ENCODE results near the gene ITGA11. TPM values are rescaled to one million over a fixed set of nuclear protein-coding genes. Genes with fewer than 3 reads are reported as not detected.

The ITGA11 gene
- total and polyA plus RNA-seq, 2 experiments from 2014 or later, result 0.03 to 0.40 TPM

DNA sequence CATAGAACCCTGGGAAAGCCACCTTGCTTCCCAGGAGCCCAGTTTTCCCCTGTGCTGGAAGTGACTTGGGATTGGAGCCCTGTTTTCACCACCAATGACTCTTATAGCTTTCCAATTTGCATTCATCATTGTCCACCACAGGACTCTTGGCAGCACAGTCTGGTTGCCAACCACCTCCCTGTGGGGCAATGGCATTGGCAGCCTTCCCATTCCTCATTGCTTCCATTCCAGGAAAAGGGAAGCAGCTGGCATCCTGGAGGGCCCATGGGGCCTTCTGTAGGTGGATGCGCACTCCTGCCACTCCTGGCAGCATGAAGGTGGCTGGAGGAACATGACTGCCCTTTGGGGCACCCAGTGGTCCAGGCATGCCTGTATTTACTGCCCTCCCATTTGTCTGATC lies 96.7 kb downstream of the ITGA11 start:
- H3F3A ChIP-seq (replicated peaks; ENCODE audit: low read depth), result no peaks in the 10 kb centered on the region
- H3K9me2 ChIP-seq (ENCODE audit: insufficient read depth), result no peaks in the 10 kb centered on the region
- peaks cover 11% of the 10 kb centered on the region for H3K4me1 ChIP-seq (ENCODE audit: insufficient read depth)
- no peak overlapping the region for H3K4me3 Mint-ChIP-seq
- ATAC-seq, result no peak
- peaks cover 17% of the 10 kb centered on the region for H3K4me1 Mint-ChIP-seq
- no peak overlapping the region for H2AFZ ChIP-seq
- TF ChIP-seq ZNF114 (CRISPR knock-in tag; IDR thresholded peaks at IDR 0.05) (no peak), ZNF331 (CRISPR knock-in tag; IDR thresholded peaks at IDR 0.05; ENCODE audit: low read depth) (no peak), EZH2 (IDR thresholded peaks at IDR 0.05; ENCODE audit: low read depth, unreplicated experiment) (no peak), STAT1 (IDR thresholded peaks at IDR 0.05; ENCODE audit: unreplicated experiment) (no peak), JUNB (IDR thresholded peaks at IDR 0.05; ENCODE audit: unreplicated experiment) (no peak), EZH2phosphoT487 (IDR thresholded peaks at IDR 0.05; ENCODE audit: unreplicated experiment) (no peak), NANOG (IDR thresholded peaks at IDR 0.05; ENCODE audit: borderline replicate concordance) (no peak), CREB1 (CRISPR knock-in tag; IDR thresholded peaks at IDR 0.05; ENCODE audit: low read depth) (no peak), POLR2AphosphoS5 (IDR thresholded peaks at IDR 0.05; ENCODE audit: low read depth) (no peak)
- TF ChIP-seq, protein P1, sequence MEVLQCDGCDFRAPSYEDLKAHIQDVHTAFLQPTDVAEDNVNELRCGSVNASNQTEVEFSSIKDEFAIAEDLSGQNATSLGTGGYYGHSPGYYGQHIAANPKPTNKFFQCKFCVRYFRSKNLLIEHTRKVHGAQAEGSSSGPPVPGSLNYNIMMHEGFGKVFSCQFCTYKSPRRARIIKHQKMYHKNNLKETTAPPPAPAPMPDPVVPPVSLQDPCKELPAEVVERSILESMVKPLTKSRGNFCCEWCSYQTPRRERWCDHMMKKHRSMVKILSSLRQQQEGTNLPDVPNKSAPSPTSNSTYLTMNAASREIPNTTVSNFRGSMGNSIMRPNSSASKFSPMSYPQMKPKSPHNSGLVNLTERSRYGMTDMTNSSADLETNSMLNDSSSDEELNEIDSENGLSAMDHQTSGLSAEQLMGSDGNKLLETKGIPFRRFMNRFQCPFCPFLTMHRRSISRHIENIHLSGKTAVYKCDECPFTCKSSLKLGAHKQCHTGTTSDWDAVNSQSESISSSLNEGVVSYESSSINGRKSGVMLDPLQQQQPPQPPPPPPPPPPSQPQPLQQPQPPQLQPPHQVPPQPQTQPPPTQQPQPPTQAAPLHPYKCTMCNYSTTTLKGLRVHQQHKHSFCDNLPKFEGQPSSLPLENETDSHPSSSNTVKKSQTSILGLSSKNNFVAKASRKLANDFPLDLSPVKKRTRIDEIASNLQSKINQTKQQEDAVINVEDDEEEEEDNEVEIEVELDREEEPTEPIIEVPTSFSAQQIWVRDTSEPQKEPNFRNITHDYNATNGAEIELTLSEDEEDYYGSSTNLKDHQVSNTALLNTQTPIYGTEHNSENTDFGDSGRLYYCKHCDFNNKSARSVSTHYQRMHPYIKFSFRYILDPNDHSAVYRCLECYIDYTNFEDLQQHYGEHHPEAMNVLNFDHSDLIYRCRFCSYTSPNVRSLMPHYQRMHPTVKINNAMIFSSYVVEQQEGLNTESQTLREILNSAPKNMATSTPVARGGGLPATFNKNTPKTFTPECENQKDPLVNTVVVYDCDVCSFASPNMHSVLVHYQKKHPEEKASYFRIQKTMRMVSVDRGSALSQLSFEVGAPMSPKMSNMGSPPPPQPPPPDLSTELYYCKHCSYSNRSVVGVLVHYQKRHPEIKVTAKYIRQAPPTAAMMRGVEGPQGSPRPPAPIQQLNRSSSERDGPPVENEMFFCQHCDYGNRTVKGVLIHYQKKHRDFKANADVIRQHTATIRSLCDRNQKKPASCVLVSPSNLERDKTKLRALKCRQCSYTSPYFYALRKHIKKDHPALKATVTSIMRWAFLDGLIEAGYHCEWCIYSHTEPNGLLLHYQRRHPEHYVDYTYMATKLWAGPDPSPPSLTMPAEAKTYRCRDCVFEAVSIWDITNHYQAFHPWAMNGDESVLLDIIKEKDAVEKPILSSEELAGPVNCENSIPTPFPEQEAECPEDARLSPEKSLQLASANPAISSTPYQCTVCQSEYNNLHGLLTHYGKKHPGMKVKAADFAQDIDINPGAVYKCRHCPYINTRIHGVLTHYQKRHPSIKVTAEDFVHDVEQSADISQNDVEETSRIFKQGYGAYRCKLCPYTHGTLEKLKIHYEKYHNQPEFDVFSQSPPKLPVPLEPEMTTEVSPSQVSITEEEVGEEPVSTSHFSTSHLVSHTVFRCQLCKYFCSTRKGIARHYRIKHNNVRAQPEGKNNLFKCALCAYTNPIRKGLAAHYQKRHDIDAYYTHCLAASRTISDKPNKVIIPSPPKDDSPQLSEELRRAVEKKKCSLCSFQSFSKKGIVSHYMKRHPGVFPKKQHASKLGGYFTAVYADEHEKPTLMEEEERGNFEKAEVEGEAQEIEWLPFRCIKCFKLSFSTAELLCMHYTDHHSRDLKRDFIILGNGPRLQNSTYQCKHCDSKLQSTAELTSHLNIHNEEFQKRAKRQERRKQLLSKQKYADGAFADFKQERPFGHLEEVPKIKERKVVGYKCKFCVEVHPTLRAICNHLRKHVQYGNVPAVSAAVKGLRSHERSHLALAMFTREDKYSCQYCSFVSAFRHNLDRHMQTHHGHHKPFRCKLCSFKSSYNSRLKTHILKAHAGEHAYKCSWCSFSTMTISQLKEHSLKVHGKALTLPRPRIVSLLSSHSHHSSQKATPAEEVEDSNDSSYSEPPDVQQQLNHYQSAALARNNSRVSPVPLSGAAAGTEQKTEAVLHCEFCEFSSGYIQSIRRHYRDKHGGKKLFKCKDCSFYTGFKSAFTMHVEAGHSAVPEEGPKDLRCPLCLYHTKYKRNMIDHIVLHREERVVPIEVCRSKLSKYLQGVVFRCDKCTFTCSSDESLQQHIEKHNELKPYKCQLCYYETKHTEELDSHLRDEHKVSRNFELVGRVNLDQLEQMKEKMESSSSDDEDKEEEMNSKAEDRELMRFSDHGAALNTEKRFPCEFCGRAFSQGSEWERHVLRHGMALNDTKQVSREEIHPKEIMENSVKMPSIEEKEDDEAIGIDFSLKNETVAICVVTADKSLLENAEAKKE (CRISPR knock-in tag; IDR thresholded peaks at IDR 0.05), result no peak
- TF ChIP-seq, protein P2, sequence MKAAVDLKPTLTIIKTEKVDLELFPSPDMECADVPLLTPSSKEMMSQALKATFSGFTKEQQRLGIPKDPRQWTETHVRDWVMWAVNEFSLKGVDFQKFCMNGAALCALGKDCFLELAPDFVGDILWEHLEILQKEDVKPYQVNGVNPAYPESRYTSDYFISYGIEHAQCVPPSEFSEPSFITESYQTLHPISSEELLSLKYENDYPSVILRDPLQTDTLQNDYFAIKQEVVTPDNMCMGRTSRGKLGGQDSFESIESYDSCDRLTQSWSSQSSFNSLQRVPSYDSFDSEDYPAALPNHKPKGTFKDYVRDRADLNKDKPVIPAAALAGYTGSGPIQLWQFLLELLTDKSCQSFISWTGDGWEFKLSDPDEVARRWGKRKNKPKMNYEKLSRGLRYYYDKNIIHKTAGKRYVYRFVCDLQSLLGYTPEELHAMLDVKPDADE (IDR thresholded peaks at IDR 0.05), result no peak
- TF ChIP-seq, protein P3, sequence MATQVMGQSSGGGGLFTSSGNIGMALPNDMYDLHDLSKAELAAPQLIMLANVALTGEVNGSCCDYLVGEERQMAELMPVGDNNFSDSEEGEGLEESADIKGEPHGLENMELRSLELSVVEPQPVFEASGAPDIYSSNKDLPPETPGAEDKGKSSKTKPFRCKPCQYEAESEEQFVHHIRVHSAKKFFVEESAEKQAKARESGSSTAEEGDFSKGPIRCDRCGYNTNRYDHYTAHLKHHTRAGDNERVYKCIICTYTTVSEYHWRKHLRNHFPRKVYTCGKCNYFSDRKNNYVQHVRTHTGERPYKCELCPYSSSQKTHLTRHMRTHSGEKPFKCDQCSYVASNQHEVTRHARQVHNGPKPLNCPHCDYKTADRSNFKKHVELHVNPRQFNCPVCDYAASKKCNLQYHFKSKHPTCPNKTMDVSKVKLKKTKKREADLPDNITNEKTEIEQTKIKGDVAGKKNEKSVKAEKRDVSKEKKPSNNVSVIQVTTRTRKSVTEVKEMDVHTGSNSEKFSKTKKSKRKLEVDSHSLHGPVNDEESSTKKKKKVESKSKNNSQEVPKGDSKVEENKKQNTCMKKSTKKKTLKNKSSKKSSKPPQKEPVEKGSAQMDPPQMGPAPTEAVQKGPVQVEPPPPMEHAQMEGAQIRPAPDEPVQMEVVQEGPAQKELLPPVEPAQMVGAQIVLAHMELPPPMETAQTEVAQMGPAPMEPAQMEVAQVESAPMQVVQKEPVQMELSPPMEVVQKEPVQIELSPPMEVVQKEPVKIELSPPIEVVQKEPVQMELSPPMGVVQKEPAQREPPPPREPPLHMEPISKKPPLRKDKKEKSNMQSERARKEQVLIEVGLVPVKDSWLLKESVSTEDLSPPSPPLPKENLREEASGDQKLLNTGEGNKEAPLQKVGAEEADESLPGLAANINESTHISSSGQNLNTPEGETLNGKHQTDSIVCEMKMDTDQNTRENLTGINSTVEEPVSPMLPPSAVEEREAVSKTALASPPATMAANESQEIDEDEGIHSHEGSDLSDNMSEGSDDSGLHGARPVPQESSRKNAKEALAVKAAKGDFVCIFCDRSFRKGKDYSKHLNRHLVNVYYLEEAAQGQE (IDR thresholded peaks at IDR 0.05; ENCODE audit: unreplicated experiment), result no peak
- TF ChIP-seq, protein P4, sequence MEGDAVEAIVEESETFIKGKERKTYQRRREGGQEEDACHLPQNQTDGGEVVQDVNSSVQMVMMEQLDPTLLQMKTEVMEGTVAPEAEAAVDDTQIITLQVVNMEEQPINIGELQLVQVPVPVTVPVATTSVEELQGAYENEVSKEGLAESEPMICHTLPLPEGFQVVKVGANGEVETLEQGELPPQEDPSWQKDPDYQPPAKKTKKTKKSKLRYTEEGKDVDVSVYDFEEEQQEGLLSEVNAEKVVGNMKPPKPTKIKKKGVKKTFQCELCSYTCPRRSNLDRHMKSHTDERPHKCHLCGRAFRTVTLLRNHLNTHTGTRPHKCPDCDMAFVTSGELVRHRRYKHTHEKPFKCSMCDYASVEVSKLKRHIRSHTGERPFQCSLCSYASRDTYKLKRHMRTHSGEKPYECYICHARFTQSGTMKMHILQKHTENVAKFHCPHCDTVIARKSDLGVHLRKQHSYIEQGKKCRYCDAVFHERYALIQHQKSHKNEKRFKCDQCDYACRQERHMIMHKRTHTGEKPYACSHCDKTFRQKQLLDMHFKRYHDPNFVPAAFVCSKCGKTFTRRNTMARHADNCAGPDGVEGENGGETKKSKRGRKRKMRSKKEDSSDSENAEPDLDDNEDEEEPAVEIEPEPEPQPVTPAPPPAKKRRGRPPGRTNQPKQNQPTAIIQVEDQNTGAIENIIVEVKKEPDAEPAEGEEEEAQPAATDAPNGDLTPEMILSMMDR (conservative IDR thresholded peaks at IDR 0.05; ENCODE audit: low read depth in 2 of 2), result no peak
- no peak overlapping the region for H3K27ac ChIP-seq (ENCODE audit: low read depth)
- H3K4me3 ChIP-seq, result no peak overlapping the region
- no peak overlapping the region for H3K4me2 ChIP-seq
- H3K27ac Mint-ChIP-seq, result no peak overlapping the region
- H4K20me1 ChIP-seq (replicated peaks; ENCODE audit: insufficient read depth), result no peaks in the 10 kb centered on the region
- no peaks in the 10 kb centered on the region for H3K36me3 Mint-ChIP-seq (ENCODE audit: low read depth)
- peaks cover 12% of the 10 kb centered on the region for H3K27me3 Mint-ChIP-seq (ENCODE audit: insufficient read depth, low read depth, poor library complexity)
- H3K36me3 ChIP-seq (ENCODE audit: insufficient read depth), result no peaks in the 10 kb centered on the region
- H3K9me3 Mint-ChIP-seq, result no peaks in the 10 kb centered on the region
- no peaks in the 10 kb centered on the region for H3K79me2 ChIP-seq (replicated peaks; ENCODE audit: insufficient read depth)
- no peak for DNase-seq (ENCODE audit: low spot score)
- no peaks in the 10 kb centered on the region for H3K27me3 ChIP-seq (ENCODE audit: insufficient read depth)

Data from GM23338 (cell line).